ENCODE data around the gene CDH23.

CDH23 gene

GRCh38 chr10:71467569-71468362 is 71.0 kb downstream of the CDH23 start:
- no peak for DNase-seq

- DNase-seq, result no peak
These were observed 71.8 kb downstream of the CDH23 start for GRCh38 chr10:71468363-71469094.

GRCh38 chr10:71471006-71471405 is 74.3 kb downstream of the CDH23 start:
- DNase-seq, result no peak

- no peak for DNase-seq
These were observed 75.2 kb downstream of the CDH23 start for GRCh38 chr10:71471957-71472365.

- no peak for DNase-seq
These were observed 75.7 kb downstream of the CDH23 start for GRCh38 chr10:71472466-71472865.

GRCh38 chr10:71472912-71473311 is 76.2 kb downstream of the CDH23 start:
- DNase-seq, result no peak

GRCh38 chr10:71473671-71474599 is 77.2 kb downstream of the CDH23 start:
- no peak for DNase-seq

- no peak for DNase-seq
These were observed 78.1 kb downstream of the CDH23 start for GRCh38 chr10:71474702-71475242.

GRCh38 chr10:71475243-71475871 is 78.6 kb downstream of the CDH23 start:
- DNase-seq, result no peak

GRCh38 chr10:71476228-71477011 is 79.7 kb downstream of the CDH23 start:
- no peak for DNase-seq

- no peak for DNase-seq
These were observed 81.5 kb downstream of the CDH23 start for GRCh38 chr10:71478173-71478572.

- DNase-seq, result no peak
These were observed 82.2 kb downstream of the CDH23 start for GRCh38 chr10:71478813-71479365.

GRCh38 chr10:71479831-71480230 is 83.1 kb downstream of the CDH23 start:
- DNase-seq, result no peak

- no peak for DNase-seq
These were observed 83.9 kb downstream of the CDH23 start for GRCh38 chr10:71480662-71481061.

- no peak for DNase-seq
These were observed 85.2 kb downstream of the CDH23 start for GRCh38 chr10:71481746-71482410.

- no peak for DNase-seq
These were observed 85.9 kb downstream of the CDH23 start for GRCh38 chr10:71482620-71483019.

- no peak for DNase-seq
These were observed 86.4 kb downstream of the CDH23 start for GRCh38 chr10:71483135-71483534.

GRCh38 chr10:71483885-71484751 is 87.4 kb downstream of the CDH23 start:
- DNase-seq, result no peak

GRCh38 chr10:71486484-71487114 is 89.9 kb downstream of the CDH23 start:
- no peak for DNase-seq

Measured in NCI-H2227 treated with DMSO at 0.1 percent for 48 hours (cell line).